ENCODE data around the gene NDUFV3. TPM values are rescaled to one million over a fixed set of nuclear protein-coding genes. Genes with fewer than 3 reads are reported as not detected.
A peak's percentile ranks its signal among the peaks of the same experiment; 100 is the strongest.

Gene NDUFV3
- total and polyA plus RNA-seq, 2 experiments from 2014 or later = 51.5 to 71.2 TPM

- H3K36me3 Mint-ChIP-seq (ENCODE audit: low read depth) = peaks cover 88% of the 10 kb centered on the region
- H4K20me1 ChIP-seq (replicated peaks; ENCODE audit: insufficient read depth) = peaks cover 38% of the 10 kb centered on the region
- no peaks in the 10 kb centered on the region for H3K4me1 ChIP-seq (ENCODE audit: insufficient read depth)
- DNase-seq (ENCODE audit: low spot score) (no peak), ATAC-seq (no peak)
- no peak overlapping the region for H3K4me3 ChIP-seq
- H3K36me3 ChIP-seq (ENCODE audit: insufficient read depth) = peaks cover 44% of the 10 kb centered on the region
- H3K4me2 ChIP-seq = no peak overlapping the region
- H3F3A ChIP-seq (replicated peaks; ENCODE audit: low read depth) = peaks cover 65% of the 10 kb centered on the region
- H2AFZ ChIP-seq = no peak overlapping the region
- H3K27ac ChIP-seq (ENCODE audit: low read depth) = 0 out of 2 replicates have a peak overlapping the region, but pooled peaks have one; percentile 45
- peaks cover 43% of the 10 kb centered on the region for H3K79me2 ChIP-seq (replicated peaks; ENCODE audit: insufficient read depth)
- no peak overlapping the region for H3K4me3 Mint-ChIP-seq
- H3K9me2 ChIP-seq (ENCODE audit: insufficient read depth) = no peaks in the 10 kb centered on the region
- H3K27me3 ChIP-seq (ENCODE audit: insufficient read depth) = no peaks in the 10 kb centered on the region
- H3K4me1 Mint-ChIP-seq = no peaks in the 10 kb centered on the region
- peaks cover 15% of the 10 kb centered on the region for H3K27me3 Mint-ChIP-seq (ENCODE audit: insufficient read depth, low read depth, poor library complexity)
- no peaks in the 10 kb centered on the region for H3K9me3 Mint-ChIP-seq
- TF ChIP-seq ZNF462 (CRISPR knock-in tag; IDR thresholded peaks at IDR 0.05) = no peak
- TF ChIP-seq POLR2AphosphoS5 (IDR thresholded peaks at IDR 0.05; ENCODE audit: low read depth) = no peak
- TF ChIP-seq EZH2 (IDR thresholded peaks at IDR 0.05; ENCODE audit: low read depth, unreplicated experiment) = no peak
- TF ChIP-seq ZNF331 (CRISPR knock-in tag; IDR thresholded peaks at IDR 0.05; ENCODE audit: low read depth) = no peak
- TF ChIP-seq ZNF114 (CRISPR knock-in tag; IDR thresholded peaks at IDR 0.05) = no peak
- TF ChIP-seq, protein P1, sequence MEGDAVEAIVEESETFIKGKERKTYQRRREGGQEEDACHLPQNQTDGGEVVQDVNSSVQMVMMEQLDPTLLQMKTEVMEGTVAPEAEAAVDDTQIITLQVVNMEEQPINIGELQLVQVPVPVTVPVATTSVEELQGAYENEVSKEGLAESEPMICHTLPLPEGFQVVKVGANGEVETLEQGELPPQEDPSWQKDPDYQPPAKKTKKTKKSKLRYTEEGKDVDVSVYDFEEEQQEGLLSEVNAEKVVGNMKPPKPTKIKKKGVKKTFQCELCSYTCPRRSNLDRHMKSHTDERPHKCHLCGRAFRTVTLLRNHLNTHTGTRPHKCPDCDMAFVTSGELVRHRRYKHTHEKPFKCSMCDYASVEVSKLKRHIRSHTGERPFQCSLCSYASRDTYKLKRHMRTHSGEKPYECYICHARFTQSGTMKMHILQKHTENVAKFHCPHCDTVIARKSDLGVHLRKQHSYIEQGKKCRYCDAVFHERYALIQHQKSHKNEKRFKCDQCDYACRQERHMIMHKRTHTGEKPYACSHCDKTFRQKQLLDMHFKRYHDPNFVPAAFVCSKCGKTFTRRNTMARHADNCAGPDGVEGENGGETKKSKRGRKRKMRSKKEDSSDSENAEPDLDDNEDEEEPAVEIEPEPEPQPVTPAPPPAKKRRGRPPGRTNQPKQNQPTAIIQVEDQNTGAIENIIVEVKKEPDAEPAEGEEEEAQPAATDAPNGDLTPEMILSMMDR (conservative IDR thresholded peaks at IDR 0.05; ENCODE audit: low read depth in 2 of 2) = no peak
- TF ChIP-seq JUNB (IDR thresholded peaks at IDR 0.05; ENCODE audit: unreplicated experiment) = no peak
- TF ChIP-seq EZH2phosphoT487 (IDR thresholded peaks at IDR 0.05; ENCODE audit: unreplicated experiment) = no peak
- no peak overlapping the region for H3K27ac Mint-ChIP-seq
Observed at GRCh38 chr21:42855937-42856335, 37.2 kb upstream of the NDUFV3 start.

Data from GM23338 (cell line).